K562 (cell line): ENCODE results near the gene GPR139.

Experiments
- CEBPB ChIP-seq: fragments of 450-650 bp; IDR thresholded peaks from 2 replicates; pipeline ENCODE4 v1.6.1; 2016; ENCODE audit warnings: missing genetic modification characterization, missing compliant biosample characterization
- FOXM1 ChIP-seq, 2 experiments: fragments of 450-650 bp in 1 of 2; sonication (generic) in 1 of 2; formaldehyde crosslinking in 1 of 2; IDR thresholded peaks; 2 replicates each; pipeline versions ENCODE4 v1.6.1 to v1.9.0; 2017 to 2022; ENCODE audit warnings: low read depth in 2 of 2, mild to moderate bottlenecking in 2 of 2, missing genetic modification reagents in 1 of 2, moderate library complexity in 1 of 2
- MTA2 ChIP-seq: fragments of 450-650 bp; IDR thresholded peaks from 2 replicates; pipeline ENCODE4 v1.6.1; 2016; ENCODE audit warnings: low read depth
- SIN3A ChIP-seq, 2 experiments: fragments of 150-350 bp in 1 of 2; IDR thresholded peaks; 2 replicates each; pipeline ENCODE4 v1.6.1; 2011 to 2016; ENCODE audit warnings: borderline replicate concordance in 2 of 2, low read depth in 2 of 2, low read length in 2 of 2, mild to moderate bottlenecking in 2 of 2, moderate library complexity in 2 of 2; ENCODE audit not compliant: control insufficient read depth in 1 of 2
- TAF9B ChIP-seq: fragments of 450-650 bp; IDR thresholded peaks from 2 replicates; pipeline ENCODE4 v1.6.1; 2018; ENCODE audit warnings: mild to moderate bottlenecking; ENCODE audit not compliant: partially characterized antibody
- TBL1XR1 ChIP-seq, 2 experiments: IDR thresholded peaks; 2 replicates each; pipeline ENCODE4 v1.6.1; 2012; ENCODE audit warnings: improper control_type of control experiment in 2 of 2, low read length in 2 of 2, mild to moderate bottlenecking in 1 of 2
- ZNF224 ChIP-seq: sonication (generic); formaldehyde crosslinking; IDR thresholded peaks from 2 replicates; pipeline ENCODE4 v1.8.0; 2022; ENCODE audit warnings: mild to moderate bottlenecking, missing genetic modification reagents
- ZNF740 ChIP-seq, 3 experiments: fragments of 200-800 bp in 1 of 3; sonication (Bioruptor generic) in 1 of 3; sonication (generic) in 1 of 3; formaldehyde crosslinking in 1 of 3; IDR thresholded peaks; 2 replicates each; pipeline versions ENCODE4 v1.6.1 to v1.8.0; 2016 to 2022; ENCODE audit warnings: mild to moderate bottlenecking in 2 of 3, missing compliant biosample characterization in 2 of 3, missing genetic modification characterization in 2 of 3, missing genetic modification reagents in 1 of 3

GRCh38 chr16:20072874-20073202 lies 852 bp downstream of the GPR139 start:
- no peak for TF ChIP-seq FOXM1 (IDR thresholded peaks at IDR 0.05; ENCODE audit: low read depth)
- TF ChIP-seq FOXM1 (CRISPR knock-in tag; IDR thresholded peaks at IDR 0.05; ENCODE audit: low read depth): no peak
- no peak for TF ChIP-seq CEBPB (tag)
- TF ChIP-seq TAF9B: no peak
- no peak for TF ChIP-seq SIN3A (IDR thresholded peaks at IDR 0.05; ENCODE audit: borderline replicate concordance in 2 of 2, control insufficient read depth in 1 of 2, low read depth in 2 of 2, low read length in 2 of 2)
- no peak for TF ChIP-seq ZNF224
- TF ChIP-seq ZNF740 (CRISPR knock-in tag; IDR thresholded peaks at IDR 0.05): no peak
- TF ChIP-seq ZNF740 (tag; IDR thresholded peaks at IDR 0.05): no peak
- no peak for TF ChIP-seq TBL1XR1 (IDR thresholded peaks at IDR 0.05; ENCODE audit: low read length in 2 of 2)
- TF ChIP-seq MTA2: no peak
